ENCODE results near the gene PIEZO2.

DNA sequence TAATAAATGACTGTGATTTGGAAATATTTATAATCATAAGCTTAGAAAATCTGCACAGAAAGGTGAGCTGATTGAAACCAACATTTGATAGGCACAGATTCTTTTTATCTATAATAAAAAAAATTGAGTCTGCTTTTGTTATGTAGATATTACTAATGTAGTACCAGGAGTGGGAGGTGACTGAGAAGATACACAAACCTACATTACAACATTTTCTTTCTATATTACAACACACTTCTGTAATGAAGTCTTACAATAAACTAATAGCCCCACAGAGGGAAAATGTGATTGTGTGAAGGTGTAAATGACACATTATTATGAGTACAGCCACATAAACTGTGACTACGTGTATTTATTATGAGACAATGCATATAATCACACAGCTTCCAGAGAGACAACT lies 241.6 kb downstream of the PIEZO2 start:
- no peak for TF ChIP-seq EZH2phosphoT487 (conservative IDR thresholded peaks at IDR 0.05; ENCODE audit: low read length)
- no peak for TF ChIP-seq CTCF (IDR thresholded peaks at IDR 0.05; ENCODE audit: insufficient read depth, low read length, poor library complexity, severe bottlenecking)

Data from SU-DHL-6 (cell line).